Right lobe of liver (tissue), 6 donors: ENCODE measurements around the gene COL23A1. TPM values are rescaled to one million over a fixed set of nuclear protein-coding genes. Genes with fewer than 3 reads are reported as not detected.

Experiments
- ATAC-seq, 4 donors: fragments of 200-7000 bp; cut with Tn5 transposase; one replicate each; pipeline ENCODE4 v1.9.1; 2020; ENCODE audit warnings: mild to moderate bottlenecking in 4 of 4, moderate library complexity in 4 of 4
- DNase-seq, 3 donors: peaks; one replicate each; pipeline ENCODE4 v3.0.0-alpha.2; 2020
- H3K27ac ChIP-seq, 3 donors: fragments of 200-600 bp; one replicate each; pipeline ENCODE4 v1.8.0; 2022
- H3K27me3 ChIP-seq, 2 donors: fragments of 200-600 bp; one replicate each; pipeline ENCODE4 v1.8.0; 2022
- H3K36me3 ChIP-seq, 4 donors: fragments of 200-600 bp; sonication (generic) in 1 of 4; one replicate each; pipeline versions ENCODE4 v1.5.1 to v1.8.0; 2017 to 2022; ENCODE audit warnings: control low read depth in 1 of 4
- H3K4me1 ChIP-seq, 4 donors: fragments of 200-600 bp; sonication (generic) in 1 of 4; one replicate each; pipeline versions ENCODE4 v1.5.1 to v1.8.0; 2017 to 2022; ENCODE audit warnings: control low read depth in 1 of 4
- H3K4me3 ChIP-seq, 3 donors: fragments of 200-600 bp; one replicate each; pipeline ENCODE4 v1.8.0; 2022
- H3K9me3 ChIP-seq, 4 donors: fragments of 200-600 bp; sonication (generic) in 1 of 4; one replicate each; pipeline versions ENCODE4 v1.5.1 to v1.8.0; 2017 to 2022; ENCODE audit warnings: control low read depth in 1 of 4
- CTCF ChIP-seq, 4 donors: fragments of 200-600 bp in 3 of 4; fragments of 450-650 bp in 1 of 4; IDR thresholded peaks; one replicate each; pipeline versions ENCODE4 v1.5.1 to v1.8.0; 2016 to 2022; ENCODE audit warnings: antibody characterized with exemption in 4 of 4, mild to moderate bottlenecking in 2 of 4
- POLR2A ChIP-seq: fragments of 450-650 bp; IDR thresholded peaks from one replicate; pipeline ENCODE4 v1.6.1; 2017; ENCODE audit warnings: antibody characterized with exemption, mild to moderate bottlenecking
- WGBS: methylation state at CpG from one replicate; pipeline ENCODE4 v1.1.6; 2018; ENCODE audit warnings: low coverage, low lambda C conversion rate; ENCODE audit not compliant: insufficient coverage; ENCODE audit errors: missing lambda C conversion rate; 5-methylcytosine and 5-hydroxymethylcytosine counted together
- intact Hi-C, 2 donors: fragments of 100-400 bp; cut with DNase I; formaldehyde crosslinking; loops; one replicate each; pipeline versions ENCODE4 v1.11.2 to v1.14.1; 2022
- total RNA-seq, 6 experiments: library from RNA; depleted of rRNA in 2 of 6; stranded (reverse); fragments of >200 nt in 2 of 6; fragmentation: NEBNext Ultra II Directional in 3 of 6; extraction: Animal tissue kit (Norgen Biotek cat#: 25700) in 3 of 6; gene quantifications; one replicate each; pipeline versions ENCODE4 v1.1.0 to v1.2.4, GENCODE V29; 2016 to 2023
- donor health status: DM: no; HTN: yes; CAD: no.
- donor health status: DM: no; HTN: no; CAD: no.
- donor health status: DM: no; HTN: no; CAD: no.
- donor health status: DM: no; HTN: yes; CAD: no.
- donor health status: DM: no; HTN: yes; CAD: no.

COL23A1 gene
- total RNA-seq, 6 experiments from 2014 or later: 0.25 to 1.2 (median 0.50) TPM

DNA sequence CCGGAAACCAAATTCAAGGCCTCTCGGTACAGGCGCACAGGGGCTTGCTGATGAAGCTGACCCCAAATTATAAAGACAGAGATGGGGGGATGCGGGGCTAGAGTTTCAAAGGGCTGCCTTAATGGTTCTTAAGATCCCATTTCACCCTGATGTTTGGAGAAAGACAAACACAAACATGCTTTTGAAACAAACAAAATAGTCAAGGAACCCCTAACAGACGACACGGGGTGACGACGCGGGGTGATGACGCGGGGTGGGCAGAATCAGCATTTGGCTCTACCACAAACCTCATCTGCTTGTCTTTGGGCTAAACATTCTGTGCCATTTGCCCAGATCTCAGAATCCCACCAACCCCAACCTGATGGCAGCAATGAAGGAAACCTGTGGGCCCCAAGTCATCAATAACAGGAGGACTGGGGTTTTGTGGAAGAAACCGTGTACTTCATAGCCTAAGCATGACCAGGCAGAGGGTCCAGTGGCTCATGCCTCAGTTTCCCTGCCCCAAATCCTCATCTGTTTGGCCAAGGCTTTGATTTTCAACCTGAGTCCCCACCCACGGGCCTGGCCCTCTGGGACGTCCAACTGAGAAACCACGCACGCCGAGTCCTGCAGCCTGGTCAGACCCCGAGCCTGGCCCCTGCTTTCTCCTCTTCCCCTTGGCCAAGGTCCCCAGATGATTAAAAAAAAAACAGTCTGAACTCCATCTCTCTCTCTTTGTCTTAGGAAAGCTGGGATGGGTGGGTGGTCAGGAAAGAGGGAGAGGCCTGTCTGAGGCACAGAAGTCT lies 148.5 kb downstream of the COL23A1 start:
- DNase-seq: peak in 1 of 3 donors; percentile 6
- Histone ChIP-seq H3K27me3 (no peaks in the 10 kb centered on the region), H3K4me1 (peaks cover 0 to 3% (median 0%) of the 10 kb centered on the region in 4 donors), H3K4me3 (no peak overlapping the region), H3K9me3 (no peaks in the 10 kb centered on the region), H3K36me3 (no peaks in the 10 kb centered on the region), H3K27ac (no peak overlapping the region)
- intact Hi-C loops: no loop called here
- no peak for ATAC-seq
- no peak for TF ChIP-seq CTCF (IDR thresholded peaks at IDR 0.05)
- no peak for TF ChIP-seq POLR2A
- 95% methylated on average over 16 of the region's 18 CpGs for WGBS

DNA sequence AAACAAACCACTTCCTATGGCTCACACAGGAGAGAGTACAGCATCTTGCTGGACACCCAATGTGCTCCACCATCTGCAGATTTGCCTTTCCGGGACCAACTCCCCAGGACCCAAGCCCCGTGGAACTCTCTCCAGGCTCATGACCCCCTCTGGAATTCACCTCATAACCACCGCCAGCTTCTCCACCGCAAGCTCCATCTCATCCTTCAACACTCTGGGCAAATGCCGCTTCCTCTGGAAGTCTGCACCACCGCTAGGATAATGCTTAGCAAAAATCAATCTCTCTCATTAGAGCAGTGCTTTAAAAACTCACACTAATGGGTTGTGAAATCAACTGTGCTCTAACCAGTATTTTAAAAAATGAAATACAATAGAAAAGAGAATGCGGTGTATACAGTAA lies 150.0 kb downstream of the COL23A1 start:
- 76% methylated on average over 7 of the region's 7 CpGs for WGBS
- ATAC-seq (no peak), DNase-seq (no peak)
- peaks cover 0 to 3% (median 0%) of the 10 kb centered on the region in 4 donors for H3K4me1 ChIP-seq
- intact Hi-C loops: no loop called here
- no peaks in the 10 kb centered on the region for H3K36me3 ChIP-seq
- H3K27ac ChIP-seq: no peak overlapping the region
- H3K4me3 ChIP-seq: no peak overlapping the region
- H3K27me3 ChIP-seq: no peaks in the 10 kb centered on the region
- H3K9me3 ChIP-seq: no peaks in the 10 kb centered on the region
- no peak for TF ChIP-seq CTCF (IDR thresholded peaks at IDR 0.05)
- no peak for TF ChIP-seq POLR2A

- no peak overlapping the region for H3K27ac ChIP-seq
- ATAC-seq (no peak), DNase-seq (no peak)
- 56% methylated on average over 13 of the region's 16 CpGs for WGBS
- H3K36me3 ChIP-seq: no peaks in the 10 kb centered on the region
- intact Hi-C loops: no loop called here
- H3K4me1 ChIP-seq: peaks cover 0 to 3% (median 0%) of the 10 kb centered on the region in 4 donors
- TF ChIP-seq POLR2A (no peak), CTCF (IDR thresholded peaks at IDR 0.05) (no peak)
- H3K27me3 ChIP-seq: no peaks in the 10 kb centered on the region
- no peak overlapping the region for H3K4me3 ChIP-seq
- H3K9me3 ChIP-seq: no peaks in the 10 kb centered on the region
Observed at GRCh38 chr5:178439493-178440180, 150.6 kb downstream of the COL23A1 start.

- no peak for ATAC-seq
- no peak for DNase-seq
- intact Hi-C loops: no loop called here
Observed at GRCh38 chr5:178438796-178439195, 151.4 kb downstream of the COL23A1 start.

More at GRCh38 chr5:178438796-178439195, 151.4 kb downstream of the COL23A1 start:
- H3K9me3 ChIP-seq: no peaks in the 10 kb centered on the region
- peaks cover 0 to under 1% (median 0%) of the 10 kb centered on the region in 4 donors for H3K4me1 ChIP-seq
- H3K27me3 ChIP-seq: no peaks in the 10 kb centered on the region
- H3K36me3 ChIP-seq: no peaks in the 10 kb centered on the region
- H3K4me3 ChIP-seq: no peak overlapping the region
- TF ChIP-seq CTCF (IDR thresholded peaks at IDR 0.05): no peak
- no peak for TF ChIP-seq POLR2A
- 82% methylated on average over 4 of the region's 6 CpGs for WGBS
- no peak overlapping the region for H3K27ac ChIP-seq
